DMS79 treated with DMSO at 0.1 percent for 48 hours (cell line): ENCODE results near the gene MAP3K1.
"Not testable (repeated sequence)": the region's sequence is repeated elsewhere in the genome, so short reads cannot be mapped to it uniquely, and the experiment has no call there.

Experiments used
- DNase-seq: peaks from one replicate; lab custom pipeline; 2025; lab: John Stamatoyannopoulos, UW

Gene MAP3K1

GRCh38 chr5:56814963-56815657 is at the start of gene MAP3K1:
MAP3K1 (plus strand) TSS chr5:56815549; CDS start chr5:56815574, 25 bp downstream.
- peak; percentile 29 for DNase-seq

GRCh38 chr5:56766926-56767325 is 48.4 kb upstream of the MAP3K1 start:
- no peak for DNase-seq

- DNase-seq, result no peak
Observed at GRCh38 chr5:56769875-56770604, 45.3 kb upstream of the MAP3K1 start.

GRCh38 chr5:56772767-56773166 is 42.6 kb upstream of the MAP3K1 start:
- no peak for DNase-seq

- no peak for DNase-seq
Observed at GRCh38 chr5:56774957-56775356, 40.4 kb upstream of the MAP3K1 start.

GRCh38 chr5:56776212-56776846 is 39.0 kb upstream of the MAP3K1 start:
- not testable (repeated sequence) for DNase-seq

GRCh38 chr5:56783261-56783660 is 32.1 kb upstream of the MAP3K1 start:
- DNase-seq, result no peak

GRCh38 chr5:56786346-56786745 is 29.0 kb upstream of the MAP3K1 start:
- no peak for DNase-seq

GRCh38 chr5:56791396-56791795 is 24.0 kb upstream of the MAP3K1 start:
- no peak for DNase-seq

- DNase-seq, result no peak
Observed at GRCh38 chr5:56798521-56798920, 16.8 kb upstream of the MAP3K1 start.

- DNase-seq, result no peak
Observed at GRCh38 chr5:56800186-56800585, 15.2 kb upstream of the MAP3K1 start.

GRCh38 chr5:56801256-56801655 is 14.1 kb upstream of the MAP3K1 start:
- DNase-seq, result no peak

GRCh38 chr5:56802205-56802604 is 13.1 kb upstream of the MAP3K1 start:
- DNase-seq, result no peak

- no peak for DNase-seq
Observed at GRCh38 chr5:56803025-56803424, 12.3 kb upstream of the MAP3K1 start.

- DNase-seq, result no peak
Observed at GRCh38 chr5:56803894-56804293, 11.5 kb upstream of the MAP3K1 start.

- no peak for DNase-seq
Observed at GRCh38 chr5:56807679-56808078, 7.7 kb upstream of the MAP3K1 start.

GRCh38 chr5:56808211-56808610 is 7.1 kb upstream of the MAP3K1 start:
- no peak for DNase-seq

- DNase-seq, result no peak
Observed at GRCh38 chr5:56810826-56811225, 4.5 kb upstream of the MAP3K1 start.

GRCh38 chr5:56812110-56812509 is 3.2 kb upstream of the MAP3K1 start:
- no peak for DNase-seq

GRCh38 chr5:56813302-56813701 is 2.0 kb upstream of the MAP3K1 start:
- no peak for DNase-seq

- peak; percentile 29 for DNase-seq
Observed at GRCh38 chr5:56814361-56814962, 887 bp upstream of the MAP3K1 start.

- no peak for DNase-seq
Observed at GRCh38 chr5:56815658-56816545, 553 bp downstream of the MAP3K1 start.
